ENCODE results near the gene FGF14.

The FGF14 gene

GRCh38 chr13:102401766-102402165 is at the start of gene FGF14:
Gene FGF14 (minus strand): TSS chr13:102402048.
- DNase-seq: no peak

- no peak for DNase-seq
These were observed 41.4 kb upstream of the FGF14 start for GRCh38 chr13:102443249-102443648.

- DNase-seq: no peak
These were observed 39.2 kb upstream of the FGF14 start for GRCh38 chr13:102441085-102441484.

GRCh38 chr13:102440259-102440936 is 38.5 kb upstream of the FGF14 start:
- DNase-seq: no peak

GRCh38 chr13:102422690-102423089 is 20.8 kb upstream of the FGF14 start:
- DNase-seq: no peak

GRCh38 chr13:102405499-102406100 is 3.8 kb upstream of the FGF14 start:
- DNase-seq: no peak

- no peak for DNase-seq
These were observed 442 bp upstream of the FGF14 start for GRCh38 chr13:102402290-102402689.

- no peak for DNase-seq
These were observed 583 bp downstream of the FGF14 start for GRCh38 chr13:102401265-102401664.

GRCh38 chr13:102400675-102401145 is 1.1 kb downstream of the FGF14 start:
- no peak for DNase-seq

GRCh38 chr13:102399791-102400674 is 1.8 kb downstream of the FGF14 start:
- DNase-seq: no peak

GRCh38 chr13:102395939-102396338 is 5.9 kb downstream of the FGF14 start:
- DNase-seq: no peak

GRCh38 chr13:102395174-102395573 is 6.7 kb downstream of the FGF14 start:
- DNase-seq: no peak

GRCh38 chr13:102394158-102395053 is 7.4 kb downstream of the FGF14 start:
- peak; percentile 93 for DNase-seq

- no peak for DNase-seq
These were observed 9.2 kb downstream of the FGF14 start for GRCh38 chr13:102392481-102393209.

- no peak for DNase-seq
These were observed 15.4 kb downstream of the FGF14 start for GRCh38 chr13:102386461-102386860.

- DNase-seq: no peak
These were observed 21.8 kb downstream of the FGF14 start for GRCh38 chr13:102380012-102380411.

- DNase-seq: no peak
These were observed 25.5 kb downstream of the FGF14 start for GRCh38 chr13:102376318-102376717.

- no peak for DNase-seq
These were observed 27.1 kb downstream of the FGF14 start for GRCh38 chr13:102374726-102375125.

GRCh38 chr13:102374233-102374632 is 27.6 kb downstream of the FGF14 start:
- DNase-seq: no peak

- DNase-seq: no peak
These were observed 28.6 kb downstream of the FGF14 start for GRCh38 chr13:102373221-102373620.

- DNase-seq: no peak
These were observed 32.5 kb downstream of the FGF14 start for GRCh38 chr13:102369302-102369701.

GRCh38 chr13:102367836-102368235 is 34.0 kb downstream of the FGF14 start:
- no peak for DNase-seq
